NCI-H2196 treated with DMSO at 0.1 percent for 48 hours (cell line): ENCODE measurements around the gene ST8SIA4.

Experiments
- DNase-seq: peaks from one replicate; lab custom pipeline; 2025; ENCODE audit not compliant: unreplicated experiment; lab: John Stamatoyannopoulos, UW

The ST8SIA4 gene

DNA sequence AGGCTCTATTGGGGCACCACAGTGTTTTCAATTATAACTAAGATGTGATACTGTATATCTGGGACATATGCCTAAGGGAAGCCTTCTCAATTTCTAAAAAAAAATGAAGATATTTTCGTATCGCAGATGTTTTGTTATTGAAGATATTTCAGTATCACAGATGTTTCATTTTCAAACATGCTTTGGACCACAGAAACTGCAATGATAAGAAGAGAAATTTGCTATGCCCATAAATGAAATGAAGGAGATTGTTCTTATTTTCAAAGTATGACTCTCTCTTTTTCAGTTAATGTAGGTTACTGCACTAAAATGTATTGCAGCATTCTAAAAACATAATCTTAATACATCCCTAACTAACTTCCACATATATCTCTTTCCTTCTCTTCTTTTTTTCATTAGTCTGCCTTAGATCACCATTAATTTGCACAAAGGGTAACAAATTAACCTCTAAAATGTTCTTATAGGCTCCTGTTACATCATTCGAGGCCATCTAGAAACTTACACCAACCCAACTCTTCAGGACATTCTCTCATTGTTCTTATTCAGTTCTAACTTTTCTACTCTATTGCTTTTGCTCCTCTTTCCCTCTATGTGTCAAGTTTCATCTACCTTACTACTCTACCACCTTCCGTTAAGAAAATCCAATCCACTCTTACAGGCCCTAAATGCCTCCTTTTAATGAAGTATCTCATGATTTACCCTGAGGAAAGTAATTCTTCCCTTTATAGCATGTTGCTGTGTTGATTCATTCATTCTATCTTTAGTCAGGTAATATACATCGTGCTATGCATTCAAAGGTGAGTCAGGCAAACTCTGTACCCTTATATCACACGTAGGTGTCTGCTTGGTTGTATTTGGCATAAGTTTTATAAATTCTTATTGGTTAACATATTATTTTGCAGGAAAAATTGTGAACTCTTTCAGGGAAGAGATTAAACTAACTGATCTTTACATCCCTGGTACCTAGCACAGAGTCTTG lies 70.5 kb downstream of the ST8SIA4 start:
- DNase-seq, result no peak

DNA sequence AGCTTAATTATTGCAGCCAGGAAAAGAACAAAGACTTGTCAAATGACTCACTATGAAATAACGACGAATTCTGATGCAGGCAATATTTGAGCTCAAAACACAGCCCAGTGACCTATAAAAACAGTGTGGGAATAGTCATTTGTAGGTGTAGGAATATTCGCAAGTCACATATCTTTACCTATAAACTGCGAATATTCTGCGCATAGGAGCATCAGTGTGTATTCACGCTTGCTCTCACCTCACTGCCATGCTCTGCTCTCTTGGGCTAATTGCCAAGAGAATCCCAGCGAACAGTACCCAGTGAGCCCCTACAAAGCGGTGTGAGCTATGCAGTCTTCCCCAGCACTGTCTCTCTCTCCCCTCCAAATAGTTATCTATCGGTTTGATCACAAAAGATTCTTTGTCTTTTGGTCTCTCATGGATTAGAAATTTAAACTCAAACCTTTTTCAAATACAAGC lies 74.2 kb downstream of the ST8SIA4 start:
- DNase-seq, result no peak

DNA sequence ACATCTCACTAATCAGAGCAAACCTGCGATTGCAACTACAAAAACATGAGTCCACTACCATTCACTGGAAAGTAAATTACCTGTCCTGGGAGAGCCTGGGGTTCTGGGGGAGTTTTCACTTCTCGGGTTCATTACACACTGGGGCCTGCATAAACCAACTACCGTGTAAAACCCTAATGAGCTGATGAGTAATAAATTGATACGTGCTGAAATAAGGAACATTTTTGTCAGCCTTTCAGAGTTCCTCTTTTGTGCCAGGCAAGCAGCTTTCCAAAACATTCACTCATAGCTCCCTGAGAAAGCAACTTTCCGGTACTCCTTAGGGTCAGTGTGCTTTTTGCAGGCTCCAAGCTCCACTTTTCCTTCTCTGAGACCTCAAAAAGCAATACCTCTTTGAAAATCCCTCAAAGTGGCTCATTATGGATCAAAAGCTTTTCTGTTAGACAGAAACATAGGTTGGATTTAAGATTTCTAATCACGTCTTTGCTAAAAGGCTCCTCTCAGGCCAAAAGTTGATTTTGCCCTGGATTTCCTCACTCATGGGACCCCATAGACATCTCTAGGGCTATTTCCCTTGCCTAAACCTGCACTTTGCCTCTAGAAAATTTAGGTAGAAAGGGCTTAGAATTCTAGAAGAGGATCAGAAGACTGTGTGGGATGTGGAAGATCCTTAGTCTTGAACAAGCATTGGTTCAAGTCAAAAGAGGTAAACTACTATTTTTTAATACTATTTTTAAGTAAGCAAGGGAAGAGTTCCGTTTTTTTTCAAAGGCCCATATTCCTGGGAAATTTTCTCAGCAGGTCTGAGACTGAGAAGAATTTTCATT lies 74.8 kb downstream of the ST8SIA4 start:
- no peak for DNase-seq

DNA sequence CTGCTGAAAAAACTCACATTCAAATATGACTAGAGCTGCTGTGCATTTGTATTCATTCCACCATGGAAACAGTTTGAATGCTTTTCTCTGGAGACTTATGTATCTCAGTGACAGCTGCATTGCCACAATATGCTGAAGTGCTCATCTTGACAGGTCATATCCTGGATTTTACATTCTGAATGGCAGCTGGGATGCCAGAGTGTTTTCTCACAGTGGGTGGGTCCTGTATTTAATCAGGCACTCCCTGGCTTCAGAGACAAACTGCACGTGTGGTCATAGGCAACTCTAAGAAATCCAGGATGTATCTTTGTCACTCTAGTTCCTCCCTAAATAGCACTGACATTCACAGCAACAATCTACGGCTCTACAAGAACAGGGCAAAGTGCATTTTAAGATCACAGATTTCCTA lies 75.6 kb downstream of the ST8SIA4 start:
- DNase-seq, result no peak

DNA sequence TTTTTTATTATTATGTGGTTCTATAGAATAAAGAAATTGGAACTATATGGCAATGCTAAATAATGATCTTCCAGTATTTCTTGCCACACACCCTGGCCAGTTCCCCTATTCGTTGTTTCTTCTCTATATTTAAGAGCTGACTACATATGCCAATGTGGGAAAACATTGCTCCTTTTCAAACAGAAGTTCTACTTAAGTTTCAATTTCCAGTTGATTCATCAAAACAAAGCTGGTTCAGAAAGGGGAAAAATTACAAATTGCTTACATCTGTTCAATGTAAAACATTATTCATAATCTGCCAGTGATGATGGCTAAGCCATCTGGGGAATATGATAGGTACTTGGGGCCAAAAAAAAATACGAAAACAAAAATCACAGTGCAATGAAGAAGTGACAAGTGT lies 76.9 kb downstream of the ST8SIA4 start:
- no peak for DNase-seq

DNA sequence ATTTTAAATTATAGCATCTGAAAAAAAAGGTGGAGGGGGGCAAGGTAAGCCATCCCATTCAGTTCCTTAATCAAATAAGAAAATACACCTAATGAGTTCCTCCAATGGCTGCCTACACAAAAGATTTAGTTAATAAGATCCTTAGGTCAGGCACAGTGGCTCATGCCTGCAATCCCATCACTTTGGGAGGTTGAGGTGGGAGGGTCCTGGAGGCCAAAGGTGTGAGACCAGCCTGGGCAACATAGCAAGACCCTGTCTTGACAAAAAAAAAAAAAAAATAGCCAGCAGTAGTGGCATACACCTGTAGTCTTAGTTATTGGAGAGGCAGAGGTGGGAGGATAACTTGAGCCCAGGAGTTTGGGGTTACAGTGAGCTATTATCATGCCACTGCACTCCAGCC lies 78.4 kb downstream of the ST8SIA4 start:
- no peak for DNase-seq

DNA sequence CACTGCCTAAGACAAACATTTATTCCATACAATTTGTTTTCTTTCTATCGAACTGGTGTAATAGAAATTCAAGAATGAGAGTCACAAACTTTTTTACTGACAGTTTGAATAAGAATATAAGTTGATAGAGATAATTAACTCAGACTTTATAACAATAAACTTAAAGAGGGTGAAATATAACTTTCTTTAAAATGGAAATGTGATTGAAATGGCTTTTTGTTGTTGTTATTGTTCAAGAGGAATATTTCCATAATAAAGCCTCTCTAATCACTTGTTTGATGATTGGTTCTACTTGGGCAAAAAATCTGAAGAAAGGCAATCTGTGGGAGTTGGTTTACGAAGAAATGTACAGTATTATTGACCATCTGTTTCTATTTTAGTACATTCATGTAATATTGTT lies 79.3 kb downstream of the ST8SIA4 start:
- no peak for DNase-seq

DNA sequence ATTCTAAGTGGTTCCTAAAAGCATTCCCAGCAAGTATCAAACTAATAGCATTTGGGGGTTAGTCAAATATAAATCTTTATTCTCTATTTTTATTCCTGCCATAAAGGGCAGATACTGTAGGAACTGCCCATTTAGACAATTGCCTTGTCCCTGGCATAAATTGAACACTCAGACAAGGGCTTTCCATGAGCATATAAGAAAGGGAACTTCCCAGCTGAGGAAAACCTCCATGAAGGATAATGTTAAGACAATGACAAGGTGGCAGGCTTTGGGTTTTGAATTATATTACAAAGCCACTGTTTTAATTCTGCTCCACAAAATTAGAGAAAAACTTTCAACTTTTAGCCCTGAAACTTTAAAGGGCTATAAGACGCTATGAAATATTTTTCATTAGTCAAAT lies 81.3 kb downstream of the ST8SIA4 start:
- DNase-seq, result no peak

DNA sequence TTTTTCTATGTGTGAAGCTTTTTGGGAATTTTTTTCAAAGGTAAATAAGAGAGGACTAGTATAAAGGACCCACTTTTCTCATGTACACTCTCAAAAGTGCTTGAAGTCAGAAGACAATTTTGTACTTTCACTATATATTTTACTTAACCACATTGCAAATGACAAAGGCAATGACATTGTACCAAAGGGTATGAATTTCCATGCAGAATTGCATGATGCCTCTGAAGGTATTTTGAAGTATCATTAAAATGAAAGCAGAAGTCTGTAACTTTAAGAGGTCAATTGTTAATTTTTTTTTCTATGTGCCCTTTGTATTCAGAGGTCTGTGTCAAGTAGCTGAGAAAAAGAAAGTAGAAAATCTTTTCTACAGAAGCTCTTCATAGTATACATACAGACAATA lies 84.7 kb downstream of the ST8SIA4 start:
- DNase-seq, result no peak

DNA sequence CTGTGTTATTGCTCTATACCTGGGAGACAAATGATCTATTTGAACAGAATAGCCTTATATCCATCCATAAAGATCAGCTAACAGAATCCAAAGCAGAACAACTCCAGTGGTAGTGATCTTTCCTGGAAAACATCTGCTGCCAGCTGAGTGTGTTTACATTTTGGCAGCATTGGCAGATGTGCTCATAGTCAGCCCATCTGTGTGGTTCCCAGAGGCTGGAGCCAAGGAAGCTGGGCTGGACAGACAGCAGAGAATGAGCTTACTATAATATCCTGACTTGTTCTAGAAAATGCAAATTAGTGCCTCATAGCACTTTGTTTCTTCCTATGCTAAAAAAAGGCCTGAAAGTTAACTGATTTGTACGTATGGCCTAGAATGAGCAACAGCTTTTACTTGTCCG lies 99.7 kb downstream of the ST8SIA4 start:
- no peak for DNase-seq

DNA sequence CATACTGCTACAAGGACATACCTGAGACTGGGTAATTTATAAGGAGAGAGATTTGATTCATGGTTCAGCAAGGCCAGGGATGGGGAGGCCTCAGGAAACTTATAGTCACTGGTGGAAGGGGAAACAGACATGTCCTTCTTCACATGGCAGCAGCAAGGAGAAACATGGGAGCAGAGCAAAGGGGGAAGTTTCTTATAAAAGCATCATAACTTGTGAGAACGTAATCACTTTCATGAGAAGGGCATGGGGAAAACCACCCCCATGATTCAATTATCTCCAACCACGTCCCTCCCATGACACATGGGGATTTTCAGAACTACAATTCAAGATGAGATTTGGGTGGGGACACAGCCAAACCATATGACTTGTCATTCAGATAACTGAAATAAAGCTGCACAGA lies 100.9 kb downstream of the ST8SIA4 start:
- DNase-seq, result no peak

DNA sequence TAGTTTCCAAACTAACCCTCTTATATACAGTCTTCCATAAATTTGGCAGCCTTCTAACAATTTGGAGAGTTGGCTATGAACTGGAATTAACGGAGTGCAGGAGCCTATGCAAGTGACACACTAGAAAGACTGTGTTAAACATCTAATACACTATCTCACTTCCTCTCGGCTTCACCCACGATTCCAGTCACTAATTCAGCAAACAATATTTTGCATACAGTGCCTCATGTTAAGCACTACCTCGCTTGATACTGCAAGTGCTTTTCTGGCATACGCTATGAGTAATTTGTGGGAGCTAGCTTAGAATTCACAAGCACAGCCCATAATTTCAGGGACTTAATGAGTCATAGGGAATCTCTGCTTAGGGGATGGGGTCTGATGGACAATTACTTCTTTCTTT lies 102.5 kb downstream of the ST8SIA4 start:
- DNase-seq, result no peak

DNA sequence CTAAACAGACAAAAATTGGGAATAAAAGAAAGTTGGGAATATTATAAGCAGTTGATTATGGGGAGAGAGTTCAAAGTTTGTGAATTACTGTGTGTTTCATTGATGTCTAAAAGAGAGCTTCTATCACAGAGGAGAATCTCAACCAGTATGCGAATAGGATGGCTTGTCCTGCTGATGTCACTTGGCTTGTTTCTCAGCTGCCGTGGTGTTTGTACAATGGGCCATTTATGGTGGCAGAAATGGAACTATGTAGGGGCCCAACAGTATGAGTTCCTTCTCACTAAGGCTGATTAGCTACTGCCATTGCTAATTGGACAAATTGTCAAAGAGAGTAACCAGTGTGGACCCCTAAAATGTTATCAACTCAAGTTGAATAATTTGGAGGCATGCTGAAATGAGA lies 103.9 kb downstream of the ST8SIA4 start:
- no peak for DNase-seq

DNA sequence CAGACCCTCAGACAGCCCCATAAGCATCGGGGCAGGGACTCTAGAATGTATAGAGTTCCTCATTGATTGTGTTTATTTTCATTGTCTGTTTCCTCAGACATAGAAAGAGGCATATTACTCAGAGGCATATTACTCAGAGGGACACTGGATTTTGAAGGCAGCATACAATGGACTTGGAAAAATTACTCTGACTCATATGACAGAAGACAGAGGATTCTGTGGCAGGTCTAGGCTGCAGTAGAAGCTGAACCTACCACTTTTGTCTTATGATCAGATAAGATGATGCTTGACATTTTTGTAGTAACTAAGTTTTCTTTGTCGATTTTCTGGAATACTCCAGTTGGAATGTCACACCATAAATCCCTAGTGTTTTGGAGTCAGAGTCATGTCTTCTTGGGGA lies 105.2 kb downstream of the ST8SIA4 start:
- no peak for DNase-seq

DNA sequence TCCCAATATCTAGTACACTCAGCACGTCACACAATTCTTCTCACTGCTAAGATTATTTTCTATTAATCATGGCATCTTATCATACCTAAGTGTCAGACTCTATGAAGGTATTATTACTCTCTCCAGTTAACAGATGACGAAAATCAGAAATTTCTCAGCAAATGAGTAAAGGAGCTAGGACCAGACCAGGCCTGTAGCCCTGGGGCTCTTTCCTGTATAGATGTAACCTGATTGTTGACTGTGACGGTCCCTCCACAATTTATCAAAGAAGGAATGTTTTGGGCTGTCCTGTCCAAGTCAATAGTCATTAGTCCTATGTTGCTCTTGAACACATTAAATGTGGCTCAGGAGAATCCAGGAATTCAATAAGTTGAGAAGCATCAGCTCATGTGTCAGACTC lies 106.2 kb downstream of the ST8SIA4 start:
- DNase-seq, result no peak

DNA sequence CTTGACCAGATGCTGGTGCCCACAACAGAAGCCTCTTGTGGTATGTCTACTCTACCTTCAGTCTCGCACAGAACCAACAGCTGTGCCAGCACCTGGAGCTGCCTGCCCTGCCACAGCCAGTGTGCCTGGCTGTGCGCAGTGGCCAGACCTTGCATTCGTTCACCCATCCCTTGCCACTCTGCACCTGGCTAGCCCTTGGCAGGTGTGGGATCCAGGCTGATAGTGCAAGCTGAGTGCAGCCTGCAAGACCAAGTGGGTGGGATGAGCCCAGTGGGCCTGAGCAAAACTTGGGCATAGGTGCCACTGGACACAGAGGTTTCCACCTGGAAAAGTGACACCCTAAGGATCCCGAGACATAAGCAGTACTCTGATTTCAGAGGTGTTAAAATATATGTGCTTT lies 108.2 kb downstream of the ST8SIA4 start:
- DNase-seq, result no peak

DNA sequence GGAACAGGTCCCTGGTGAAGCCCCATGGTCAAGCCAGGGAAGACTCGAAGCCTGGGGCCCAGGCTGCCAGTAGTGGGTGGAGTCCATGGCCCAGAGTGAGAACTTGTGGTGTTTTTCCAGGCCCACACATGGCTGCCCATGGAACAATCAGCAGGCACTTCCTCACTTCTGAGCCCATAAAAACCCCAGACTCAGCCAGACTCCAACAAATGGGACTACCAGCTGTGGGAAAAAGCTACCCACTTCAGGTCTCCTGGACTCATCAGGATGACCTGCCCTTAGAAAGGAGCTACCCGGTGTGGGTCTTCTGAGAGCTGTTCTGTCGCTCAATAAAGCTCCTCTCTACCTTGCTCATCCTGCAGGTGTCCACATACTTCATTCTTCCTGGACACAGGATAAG lies 108.9 kb downstream of the ST8SIA4 start:
- DNase-seq, result no peak

DNA sequence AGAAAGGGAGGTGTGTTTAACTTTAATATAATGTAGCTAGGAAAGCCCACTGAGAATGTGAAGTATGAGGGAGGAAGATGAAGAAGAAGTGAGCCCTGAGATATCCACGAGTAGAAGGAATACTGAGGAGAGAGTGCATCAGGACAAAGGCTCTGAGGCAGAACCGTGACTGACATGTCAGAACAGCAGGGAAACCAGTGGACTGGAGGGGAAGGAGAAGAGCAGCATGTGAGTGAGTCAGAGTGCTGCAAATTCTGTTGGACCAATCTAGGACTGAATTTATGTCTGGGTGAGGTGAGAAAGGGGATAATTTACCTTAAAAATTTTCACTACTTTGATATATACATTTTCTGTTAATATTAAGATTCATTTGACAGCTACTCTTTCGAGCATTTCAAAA lies 110.3 kb downstream of the ST8SIA4 start:
- DNase-seq, result no peak

DNA sequence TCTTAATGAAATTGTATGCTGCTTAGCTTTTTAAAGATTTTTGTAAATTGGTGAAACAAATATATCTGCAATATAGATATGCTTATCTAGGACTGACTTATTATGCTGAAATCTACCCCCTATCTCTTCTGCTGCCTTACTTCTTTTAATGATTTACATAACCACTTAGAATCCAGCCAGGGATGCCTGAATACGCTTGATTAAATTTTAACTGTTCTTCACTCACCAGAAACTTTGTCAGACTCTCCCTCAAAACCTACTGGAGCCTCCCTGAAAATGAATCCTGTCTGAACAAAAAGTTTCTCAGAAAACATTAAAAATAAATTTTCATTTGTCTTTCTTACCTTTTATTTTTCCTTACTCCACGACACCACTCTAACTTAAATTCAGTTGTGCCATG lies 111.7 kb downstream of the ST8SIA4 start:
- DNase-seq, result no peak

DNA sequence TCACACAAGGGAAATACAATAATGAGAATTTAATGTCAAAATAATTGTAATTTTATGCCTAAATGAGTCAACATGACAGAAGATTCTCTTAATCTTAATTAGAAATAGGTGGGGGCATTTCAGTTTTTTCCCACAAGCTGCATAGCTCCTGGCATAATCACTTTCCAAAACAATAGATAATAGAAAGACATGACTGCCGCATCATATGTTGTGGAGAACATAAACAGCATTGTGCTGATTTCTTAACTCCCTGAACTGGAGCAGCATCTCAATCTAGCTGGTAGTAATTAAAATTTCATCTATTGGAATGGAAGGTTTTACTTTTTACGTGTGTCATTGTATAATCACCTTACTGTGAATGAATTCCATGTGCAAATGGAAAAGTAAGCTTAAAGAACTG lies 112.1 kb downstream of the ST8SIA4 start:
- no peak for DNase-seq

DNA sequence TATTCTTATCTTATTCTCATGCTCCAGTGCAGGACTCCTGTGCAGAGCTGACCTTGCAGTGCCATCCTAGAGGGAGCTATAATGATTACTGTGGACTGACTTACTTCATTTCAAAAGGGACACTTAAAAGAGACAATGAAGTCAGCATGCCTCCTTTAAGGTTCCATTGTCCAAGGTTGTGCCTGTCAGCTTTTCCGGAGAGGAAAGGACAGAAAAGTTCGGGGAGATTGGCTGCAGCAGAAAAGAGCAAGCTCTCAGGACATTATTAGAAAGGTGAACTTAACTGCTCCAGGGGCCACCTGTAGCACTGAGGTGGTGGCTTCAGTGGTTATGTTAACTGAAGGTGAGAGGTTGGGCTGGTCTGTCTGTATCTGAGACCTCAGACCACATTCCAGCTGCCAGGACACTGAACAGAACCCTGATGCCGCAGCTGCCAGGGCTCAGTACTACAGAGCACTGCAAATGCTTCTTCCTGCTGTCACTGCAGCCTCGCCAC lies 112.9 kb downstream of the ST8SIA4 start:
- DNase-seq, result no peak

DNA sequence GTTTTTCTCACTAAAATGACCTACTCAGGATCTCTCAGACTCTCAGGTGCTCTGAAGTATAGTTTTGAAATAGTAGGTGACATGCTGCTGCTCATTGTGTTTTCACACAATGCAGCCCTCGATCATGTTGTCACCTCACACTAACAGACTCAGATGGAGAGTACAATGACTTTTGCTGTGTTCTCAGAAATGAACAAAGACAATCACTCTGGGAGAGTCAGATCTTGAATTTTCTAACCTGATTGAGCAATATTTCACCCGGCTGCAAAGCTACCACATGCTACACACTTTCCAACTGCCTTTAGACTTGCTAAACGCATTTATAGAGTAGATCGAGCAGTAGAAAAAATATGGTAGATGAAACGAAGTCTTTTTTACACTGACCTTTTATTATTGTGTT lies 113.4 kb downstream of the ST8SIA4 start:
- DNase-seq, result no peak
